Smooth muscle cell of the brain vasculature (primary cell): ENCODE measurements around the gene NCKAP5.

ENCODE experiments used
- DNase-seq: peaks from one replicate; pipeline ENCODE4 v3.0.0-alpha.2; 2012; ENCODE audit warnings: low read depth, low spot score

Gene NCKAP5

DNA sequence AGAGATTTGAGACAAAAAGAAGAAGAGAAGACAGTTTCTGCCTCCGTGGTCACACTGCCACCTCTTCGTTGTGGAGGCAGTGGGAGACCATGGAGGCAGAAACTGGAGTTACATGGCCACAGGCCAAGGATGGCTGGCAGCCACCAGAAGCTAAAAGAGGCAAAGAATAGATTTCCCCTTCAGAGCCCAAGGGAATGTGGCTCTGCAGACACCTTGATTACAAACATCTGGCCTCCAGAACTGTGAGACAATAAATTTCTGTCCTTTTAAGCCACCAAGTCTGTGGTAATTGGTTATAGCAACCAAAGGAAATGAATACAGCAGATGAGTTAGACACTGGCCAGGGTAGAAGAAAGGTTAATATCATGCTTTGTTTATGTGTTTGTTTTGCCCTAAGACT lies 477.9 kb downstream of the NCKAP5 start:
- DNase-seq, result no peak

DNA sequence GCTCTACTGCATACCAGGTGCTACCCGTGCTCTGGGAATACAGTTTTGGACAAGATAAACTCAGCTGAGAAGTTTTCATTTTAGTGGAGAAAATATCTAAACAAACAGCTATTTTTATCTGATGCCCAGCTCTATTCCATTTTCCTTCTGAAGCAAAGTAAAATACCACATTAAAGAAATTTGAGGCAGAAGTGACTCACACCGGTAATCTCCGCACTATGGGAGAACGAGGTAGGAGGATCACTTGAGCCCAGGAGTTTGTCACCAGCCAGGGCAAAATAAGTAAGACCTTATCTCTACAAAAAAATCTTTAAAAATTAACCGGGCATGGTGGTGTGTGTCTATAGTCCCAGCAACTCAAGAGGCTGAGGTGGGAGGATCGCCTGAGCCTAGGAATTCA lies 482.1 kb downstream of the NCKAP5 start:
- no peak for DNase-seq

DNA sequence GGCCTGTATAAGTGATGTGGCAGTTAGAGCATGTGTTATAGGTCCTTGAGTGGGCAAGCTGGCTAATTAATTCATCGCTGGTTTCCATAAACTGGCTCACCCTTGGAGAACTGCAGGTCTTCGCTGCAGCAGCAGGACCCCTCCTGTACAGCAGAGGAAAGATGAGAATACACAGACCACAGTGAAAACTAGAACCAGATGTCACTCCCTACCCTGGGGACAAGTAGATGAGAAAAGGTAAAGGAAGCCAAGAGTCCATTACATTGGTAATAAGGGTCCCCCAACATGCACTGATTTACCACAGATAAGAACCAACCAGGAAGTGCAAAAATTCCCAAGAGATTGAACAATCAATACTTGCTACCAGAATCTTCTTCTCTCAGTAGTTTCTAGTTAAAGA lies 482.6 kb downstream of the NCKAP5 start:
- DNase-seq, result no peak

DNA sequence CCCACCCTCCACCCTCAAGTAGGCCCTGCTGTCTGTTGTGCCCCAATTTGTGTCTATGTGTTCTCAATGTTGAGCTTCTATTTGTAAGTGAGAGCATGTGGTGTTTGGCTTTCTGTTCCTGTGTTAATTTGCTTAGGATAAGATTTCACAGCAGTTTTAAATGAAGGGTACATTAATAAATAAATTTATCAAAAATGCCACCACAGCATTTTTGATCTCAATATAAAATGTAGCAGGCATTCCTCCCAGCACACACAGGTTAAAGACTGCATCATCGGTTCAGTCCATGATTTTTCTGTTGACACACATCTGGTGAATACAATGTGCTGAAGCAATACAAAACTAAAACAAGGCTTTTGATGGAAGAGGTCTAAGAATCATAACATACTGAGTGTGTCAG lies 486.2 kb downstream of the NCKAP5 start:
- DNase-seq, result no peak

DNA sequence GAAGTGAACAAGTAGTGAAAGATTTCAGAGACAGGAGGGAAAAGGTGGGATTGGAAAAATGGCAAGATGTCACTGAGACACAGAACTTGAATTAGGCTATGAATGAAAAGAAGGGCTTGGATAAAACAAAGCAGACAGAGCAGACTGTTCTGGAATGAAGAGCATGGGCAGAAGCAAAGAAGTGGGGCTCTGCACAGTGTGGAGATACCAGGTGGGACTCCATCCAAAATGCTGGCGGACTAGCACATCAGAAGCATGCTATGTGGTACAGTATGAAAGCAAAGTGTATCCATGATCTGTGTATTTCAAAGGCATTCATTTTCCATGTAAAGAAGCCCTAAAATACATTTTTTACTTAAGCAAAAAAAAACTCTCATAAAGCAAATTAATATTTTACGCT lies 487.4 kb downstream of the NCKAP5 start:
- no peak for DNase-seq

DNA sequence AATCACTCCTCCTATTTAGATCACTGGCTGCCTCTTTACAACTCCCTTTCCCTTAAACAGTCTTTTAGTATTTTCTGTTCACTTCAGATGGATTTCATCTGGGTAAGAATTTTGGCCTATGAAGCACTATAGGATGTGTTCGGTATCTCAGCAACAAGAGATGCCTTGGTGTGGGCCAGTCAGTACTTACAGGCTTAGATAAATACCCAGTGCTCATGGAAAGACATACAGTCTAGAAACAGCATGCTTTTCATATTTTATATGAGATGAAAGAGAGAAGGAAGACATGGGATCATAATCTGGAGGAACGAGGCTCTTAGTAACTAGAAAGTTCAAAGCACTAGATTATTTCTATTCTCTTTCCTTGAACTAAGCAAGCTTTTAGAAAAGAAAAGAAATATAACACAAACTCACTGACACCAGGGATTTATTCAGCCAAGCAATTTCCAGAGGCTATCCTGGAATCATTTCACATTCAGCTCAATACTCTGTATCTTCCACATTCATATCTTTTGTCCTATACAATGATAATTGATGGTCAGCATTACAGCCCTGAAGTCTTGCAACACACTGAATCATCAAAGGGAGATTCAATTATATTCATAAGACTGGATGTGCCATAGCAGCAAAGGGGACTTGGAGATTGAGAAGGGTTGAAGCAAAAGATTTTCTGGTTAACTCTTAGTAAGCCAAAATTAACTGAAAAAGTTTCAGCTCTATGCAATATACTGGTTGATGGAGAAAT lies 489.4 kb downstream of the NCKAP5 start:
- no peak for DNase-seq

DNA sequence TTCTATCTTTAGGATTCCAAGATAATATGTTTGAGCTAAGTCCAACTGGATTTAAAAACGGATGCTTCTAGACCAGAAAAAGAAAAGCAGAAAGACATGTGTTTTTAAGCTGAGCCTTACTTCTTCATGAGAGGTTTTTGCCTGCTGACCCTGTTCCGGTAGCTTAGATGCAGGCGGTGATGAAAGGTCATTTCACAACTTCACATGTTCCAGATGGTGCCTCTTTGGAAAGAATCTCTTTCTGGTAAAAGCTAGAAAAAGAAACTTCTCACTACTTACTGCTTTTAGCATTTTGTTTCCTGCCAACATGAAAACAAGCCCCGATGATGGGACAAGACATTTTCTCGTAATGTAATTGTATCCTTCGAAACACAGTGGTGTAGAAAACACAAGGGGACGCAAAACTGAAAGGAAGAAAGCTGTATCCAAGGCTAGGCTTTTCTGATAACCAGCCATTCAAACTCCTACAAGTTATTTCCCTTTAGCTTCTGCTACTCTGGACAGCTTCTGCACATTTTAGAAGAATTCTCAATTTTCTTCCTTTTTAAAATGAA lies 490.9 kb downstream of the NCKAP5 start:
- DNase-seq, result no peak

DNA sequence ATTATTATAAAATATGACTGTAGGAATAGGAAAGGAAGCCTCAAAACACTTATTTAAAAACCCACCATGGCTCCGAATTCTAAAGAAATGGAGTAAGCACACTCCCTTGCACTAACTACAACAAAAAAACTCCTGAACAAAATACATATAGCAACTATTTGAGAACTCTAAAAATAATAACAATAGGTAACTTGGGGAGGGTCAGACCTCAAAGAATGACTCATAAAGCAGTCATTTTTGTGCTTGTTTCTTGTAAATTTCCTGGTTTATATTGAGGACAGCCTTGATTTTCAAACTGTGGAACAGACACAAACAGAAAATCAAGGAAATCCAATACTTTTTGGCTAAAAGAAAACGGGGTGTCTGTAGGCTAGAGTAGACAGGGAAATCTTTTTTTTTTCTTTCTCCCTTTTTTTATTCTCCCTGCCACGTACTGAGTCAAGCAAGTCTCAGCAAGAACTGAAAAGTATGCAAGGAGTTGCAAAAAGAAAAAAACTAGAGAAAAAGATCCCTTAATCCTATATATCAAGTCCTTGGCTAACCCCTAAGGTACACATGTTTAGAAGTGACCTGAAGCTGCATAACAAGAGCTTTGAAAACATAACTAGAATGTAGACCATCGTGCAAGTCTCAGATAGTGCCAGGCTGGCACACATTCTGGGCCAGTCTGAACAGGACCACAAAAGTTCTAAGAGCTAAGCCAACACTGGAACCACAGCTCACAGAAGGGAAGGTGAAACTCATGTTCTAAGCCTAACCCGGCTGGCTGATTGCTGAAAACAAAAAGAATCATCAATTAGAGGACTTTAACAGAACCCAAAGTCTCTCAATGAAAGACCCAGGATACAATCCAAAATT lies 495.2 kb downstream of the NCKAP5 start:
- no peak for DNase-seq

DNA sequence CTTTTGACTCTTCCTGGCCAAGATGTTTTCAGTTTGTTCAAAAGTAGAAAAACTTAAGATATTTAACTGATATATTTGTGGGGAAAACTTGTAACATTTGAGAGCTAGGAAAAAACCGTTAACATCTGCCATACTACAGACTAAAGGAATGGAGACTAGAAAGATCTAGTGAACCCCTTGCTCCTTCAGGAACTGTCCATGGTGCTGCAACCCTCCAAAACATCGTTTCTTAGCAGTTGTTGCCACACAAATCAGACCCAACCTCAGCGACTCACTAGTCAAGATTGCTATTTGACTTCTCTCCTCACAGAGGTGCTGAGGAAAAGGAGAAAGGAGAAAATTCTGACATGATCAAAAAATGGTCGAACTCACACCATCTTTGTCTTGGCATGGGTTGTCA lies 504.5 kb downstream of the NCKAP5 start:
- no peak for DNase-seq

DNA sequence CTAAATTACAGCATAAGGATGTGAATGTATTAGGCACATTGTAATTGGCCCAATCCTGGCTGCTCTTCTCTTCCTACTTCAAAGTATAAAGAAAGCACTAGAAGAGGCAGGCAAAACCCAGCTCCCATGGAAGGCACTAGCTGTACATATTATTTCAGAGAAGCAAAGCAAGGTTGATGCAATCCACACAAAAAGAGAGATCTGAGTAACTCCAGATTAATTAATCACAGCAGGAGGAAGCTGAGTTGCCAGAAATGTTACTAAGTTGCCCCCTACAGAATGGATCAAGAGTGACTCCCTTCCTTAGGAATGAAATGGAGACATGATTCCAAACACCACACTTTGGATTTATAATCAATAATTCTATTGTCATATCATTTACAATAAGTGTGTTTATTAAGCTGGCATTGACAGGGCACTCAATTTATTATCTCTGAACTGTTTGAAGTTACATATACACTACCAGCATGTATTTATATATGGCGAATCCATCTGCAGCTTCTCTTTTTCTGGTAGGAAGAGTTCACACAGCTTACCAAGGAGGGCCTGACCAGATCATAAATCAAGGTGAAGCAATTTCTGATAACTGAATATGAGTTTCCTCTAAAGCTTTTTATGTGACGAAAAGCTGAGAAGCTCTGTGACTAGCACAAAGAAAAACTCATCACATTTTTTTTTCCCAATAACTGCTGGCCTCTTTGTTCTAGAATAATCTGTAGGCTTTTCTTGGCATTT lies 505.2 kb downstream of the NCKAP5 start:
- DNase-seq, result no peak

DNA sequence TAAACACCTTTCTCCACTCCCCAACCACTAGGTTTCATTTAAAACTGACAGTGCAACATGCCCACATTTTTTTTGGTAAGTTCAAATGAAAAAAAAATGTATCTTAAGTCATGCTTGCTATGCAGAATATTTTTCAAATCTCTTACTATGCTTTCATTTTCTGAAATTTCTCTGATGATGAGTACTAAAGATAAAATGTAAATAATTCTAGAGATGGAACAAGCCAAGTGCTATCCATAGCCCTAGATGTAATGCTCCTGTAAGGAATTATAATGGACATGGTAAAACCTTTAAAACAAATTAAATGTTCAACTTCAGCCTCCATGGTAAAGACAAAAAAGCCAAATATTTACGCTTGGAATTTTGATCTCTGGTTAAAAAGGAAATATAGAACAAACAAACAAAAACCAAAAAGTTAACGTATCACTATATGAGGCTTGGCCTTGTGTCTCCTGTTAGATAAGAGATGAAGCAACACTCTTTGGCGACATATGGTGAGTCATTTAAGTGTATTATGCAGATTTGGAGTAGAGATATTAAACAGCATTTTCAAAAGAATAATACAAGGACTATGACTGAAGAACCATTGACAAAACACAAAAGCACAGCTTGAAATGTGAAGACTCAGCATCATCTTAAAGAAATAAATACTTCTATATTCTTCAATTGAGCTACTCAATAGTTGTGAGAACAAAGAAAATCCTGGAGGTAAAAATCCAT lies 506.2 kb downstream of the NCKAP5 start:
- DNase-seq, result no peak

DNA sequence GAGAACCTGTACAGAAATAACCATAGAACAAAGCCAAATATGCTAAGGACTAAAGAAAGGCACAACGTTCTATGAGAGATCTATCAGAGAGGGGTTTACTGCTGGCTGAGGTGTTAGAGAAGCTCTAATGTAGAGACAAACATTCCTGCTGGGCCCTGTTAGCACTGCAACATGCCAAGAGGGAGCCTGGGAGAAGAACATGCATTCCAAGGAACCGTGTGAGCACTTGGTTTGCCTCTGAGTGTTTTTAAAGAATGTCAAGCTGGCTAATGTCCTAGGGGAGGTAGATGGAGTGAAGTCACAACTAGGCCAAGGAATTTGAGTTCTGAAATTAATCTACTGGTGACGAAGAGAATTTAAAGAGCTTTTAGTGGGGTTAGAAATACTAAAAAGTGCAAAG lies 514.0 kb downstream of the NCKAP5 start:
- DNase-seq, result no peak

DNA sequence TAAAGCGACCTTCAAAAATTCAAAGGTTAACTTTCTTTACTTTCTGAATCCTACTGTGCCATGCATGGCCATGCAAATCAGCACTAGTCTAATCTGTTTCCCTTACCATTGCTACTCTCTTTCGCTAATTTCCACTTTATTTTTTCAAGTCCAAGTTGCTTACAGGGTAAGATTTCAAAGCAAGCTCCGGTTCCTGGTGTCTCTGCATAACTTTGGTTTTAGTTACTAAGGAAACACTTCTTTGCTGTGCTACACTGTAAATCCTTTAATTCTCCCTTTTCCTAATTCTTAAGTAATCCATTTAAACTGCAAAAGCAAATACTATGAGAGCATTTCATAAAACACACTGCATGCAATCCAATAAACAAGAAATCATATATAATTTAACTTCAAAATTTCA lies 514.7 kb downstream of the NCKAP5 start:
- no peak for DNase-seq

DNA sequence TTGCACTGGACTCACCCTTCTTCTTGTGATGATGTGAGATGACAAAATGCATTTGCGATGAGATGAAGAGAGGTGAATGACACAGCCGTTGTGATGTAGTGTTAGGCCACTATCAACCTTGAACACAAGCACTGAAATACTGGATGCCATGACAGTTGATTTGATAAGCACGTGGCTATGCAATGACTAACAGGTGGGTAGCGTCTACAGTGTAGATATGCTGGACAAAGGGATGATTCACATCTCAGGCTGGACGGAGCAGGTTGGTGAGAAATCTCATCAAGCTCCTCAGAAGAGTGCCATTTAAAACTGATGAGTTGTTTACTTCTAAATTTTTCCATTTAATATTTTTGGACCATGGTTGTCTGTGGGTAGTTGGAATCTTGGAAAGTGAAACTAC lies 522.5 kb downstream of the NCKAP5 start:
- DNase-seq, result no peak

DNA sequence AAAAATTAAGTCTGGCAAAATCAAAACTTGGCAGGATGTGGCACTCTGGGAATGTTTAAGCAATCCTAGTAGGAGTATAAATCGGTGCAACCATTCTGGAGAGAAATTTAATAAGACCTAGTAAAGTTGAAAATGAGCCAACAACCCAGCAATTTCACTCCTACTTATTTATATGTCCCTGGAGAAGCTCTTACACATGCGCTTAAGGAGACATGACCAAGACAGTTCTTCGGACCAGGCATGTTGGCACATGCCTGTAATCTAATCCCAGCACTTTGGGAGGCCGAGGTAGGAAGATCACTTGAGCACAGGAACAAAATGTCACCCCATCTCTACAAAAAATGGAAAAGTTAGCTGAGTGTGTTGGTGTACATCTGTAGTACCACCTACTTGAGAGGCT lies 523.7 kb downstream of the NCKAP5 start:
- no peak for DNase-seq

DNA sequence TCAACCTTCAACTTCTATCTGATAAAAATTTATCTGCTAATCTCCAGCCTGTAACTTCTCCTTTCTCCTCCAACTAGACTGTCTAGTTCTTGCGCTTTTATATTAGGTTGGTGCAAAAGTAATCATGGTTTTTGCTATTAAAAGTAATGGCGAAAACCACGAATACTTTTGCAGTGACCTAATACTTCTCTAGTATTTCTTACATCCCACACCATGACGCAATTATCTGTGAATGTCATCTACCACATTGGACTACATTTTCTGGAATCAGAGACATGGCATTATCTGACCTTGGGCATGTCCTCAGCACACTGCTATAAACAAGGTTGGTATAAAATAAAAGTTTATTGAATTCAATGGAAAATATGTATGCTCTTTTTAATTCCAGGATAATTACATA lies 528.1 kb downstream of the NCKAP5 start:
- no peak for DNase-seq

DNA sequence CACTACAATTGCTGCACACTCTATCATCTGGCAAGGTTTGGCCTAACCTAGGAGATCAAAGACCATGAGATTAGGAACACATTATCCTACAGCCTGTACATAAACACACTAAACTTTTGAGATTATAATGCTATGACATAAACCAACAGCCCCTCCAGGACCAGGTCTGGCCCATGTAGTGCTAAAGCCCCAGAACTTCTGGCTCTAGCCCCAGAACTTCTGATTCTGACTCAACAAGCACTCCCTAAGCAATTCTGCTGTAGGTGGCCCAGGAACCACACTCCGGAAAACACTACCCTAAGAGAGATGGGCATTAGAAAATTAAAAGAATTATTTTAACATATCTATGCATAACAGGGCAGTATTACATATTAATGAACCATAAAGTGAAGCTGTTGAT lies 528.7 kb downstream of the NCKAP5 start:
- no peak for DNase-seq

DNA sequence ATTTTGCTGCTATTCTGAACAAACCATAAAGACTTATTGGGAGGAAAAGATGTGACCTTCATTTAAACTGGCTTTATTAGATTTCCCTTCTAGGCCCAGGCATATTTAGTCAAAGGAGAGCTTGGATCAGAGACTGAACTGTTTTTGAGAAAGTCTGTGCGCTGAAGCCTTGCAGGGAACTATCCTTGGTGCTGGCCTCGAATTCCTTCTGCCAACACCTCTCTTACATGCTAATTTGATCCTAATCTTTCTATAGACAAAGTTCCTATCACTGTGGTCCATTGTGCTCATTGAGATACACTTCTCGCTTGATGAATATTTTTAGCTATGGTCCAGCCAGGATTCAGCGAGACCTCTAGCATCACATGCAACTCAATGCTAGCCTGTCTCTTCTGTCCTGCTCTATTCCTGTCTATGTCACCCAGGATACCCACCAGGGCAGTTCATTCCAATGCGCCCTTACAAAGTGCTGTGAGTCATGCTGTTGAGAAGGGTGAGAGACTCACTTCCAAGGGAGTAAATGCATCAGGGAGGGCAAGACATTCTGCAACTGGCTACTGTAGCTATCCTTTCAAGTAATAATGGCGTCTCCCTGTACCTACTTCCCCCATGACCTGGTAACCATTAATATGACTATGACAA lies 541.6 kb downstream of the NCKAP5 start:
- DNase-seq, result no peak

DNA sequence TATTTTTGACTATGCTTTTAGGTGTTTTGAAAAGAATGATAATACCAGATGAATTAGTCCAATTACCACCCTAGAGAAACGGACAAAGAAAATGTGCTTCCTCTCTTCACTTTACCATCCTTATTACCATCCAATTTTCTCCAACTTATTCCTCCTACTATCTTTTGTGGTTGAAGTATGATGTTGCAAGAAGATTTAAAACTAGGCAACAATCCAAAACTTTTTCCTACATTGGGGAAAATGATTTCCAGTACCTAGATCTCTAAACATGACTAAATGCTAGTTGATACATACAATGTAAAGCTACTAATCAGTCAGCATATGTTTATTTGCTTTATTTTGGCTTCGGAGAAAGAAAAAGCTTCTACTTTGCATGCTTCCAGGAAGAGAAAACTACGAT lies 543.3 kb downstream of the NCKAP5 start:
- DNase-seq, result no peak

DNA sequence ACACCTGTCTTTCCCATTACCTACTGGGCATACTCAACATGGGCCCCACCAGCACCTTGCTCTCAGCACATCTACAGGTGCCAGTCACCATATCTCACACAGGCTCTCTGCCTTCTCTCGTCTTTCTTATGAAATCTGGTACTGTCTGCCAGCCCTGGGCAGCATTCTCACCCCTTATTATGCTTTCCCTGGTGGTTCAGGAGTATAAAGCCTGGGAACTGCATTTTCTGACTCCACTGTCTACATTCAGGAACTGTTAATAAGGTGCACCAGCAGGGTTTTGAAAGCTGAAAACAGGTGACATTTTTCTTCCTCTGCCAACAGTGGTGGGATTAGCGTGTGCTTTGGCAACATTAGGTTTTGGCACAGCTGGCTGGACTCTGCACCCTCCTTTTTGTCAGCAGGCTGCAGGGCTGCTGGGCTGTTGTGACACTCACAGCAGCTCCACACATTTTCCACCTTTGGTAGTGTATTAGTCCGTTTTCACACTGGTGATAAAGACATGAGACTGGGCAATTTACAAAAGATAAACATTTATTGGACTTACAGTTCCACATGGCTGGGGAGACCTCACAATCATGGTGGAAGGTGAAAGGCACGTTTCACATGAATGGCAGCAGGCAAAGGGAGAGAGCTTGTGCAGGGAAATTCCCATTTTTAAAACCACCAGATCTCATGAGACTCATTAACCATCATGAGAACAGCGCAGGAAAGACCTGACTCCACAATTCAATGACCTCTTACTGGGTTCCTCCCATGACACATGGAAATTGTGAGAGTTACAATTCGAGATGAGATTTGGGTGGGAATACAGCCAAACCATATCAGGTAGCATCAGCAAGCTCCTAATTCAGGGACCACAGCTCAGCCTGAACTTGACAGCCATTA lies 555.2 kb downstream of the NCKAP5 start:
- no peak for DNase-seq
